HuH-7 (cell line): ENCODE data around the gene RNF175.

Experiments
- DNase-seq: peaks from one replicate; pipeline ENCODE4 v3.0.0; 2011; ENCODE audit warnings: low spot score

The RNF175 gene

GRCh38 chr4:153785910-153786721 is 26.3 kb upstream of the RNF175 start:
- peak; percentile 67 for DNase-seq

GRCh38 chr4:153784166-153784699 is 24.4 kb upstream of the RNF175 start:
- no peak for DNase-seq

GRCh38 chr4:153782581-153782980 is 22.8 kb upstream of the RNF175 start:
- DNase-seq: no peak

- no peak for DNase-seq
Measured at GRCh38 chr4:153781717-153782416, 22.0 kb upstream of the RNF175 start.

- no peak for DNase-seq
Measured at GRCh38 chr4:153781280-153781679, 21.5 kb upstream of the RNF175 start.

GRCh38 chr4:153780876-153781275 is 21.1 kb upstream of the RNF175 start:
- DNase-seq: no peak

GRCh38 chr4:153780221-153780620 is 20.4 kb upstream of the RNF175 start:
- DNase-seq: no peak

- DNase-seq: no peak
Measured at GRCh38 chr4:153778383-153778782, 18.6 kb upstream of the RNF175 start.

GRCh38 chr4:153777421-153777820 is 17.6 kb upstream of the RNF175 start:
- no peak for DNase-seq

GRCh38 chr4:153776601-153777000 is 16.8 kb upstream of the RNF175 start:
- DNase-seq: no peak

- no peak for DNase-seq
Measured at GRCh38 chr4:153773236-153773690, 13.4 kb upstream of the RNF175 start.

- DNase-seq: no peak
Measured at GRCh38 chr4:153771046-153771445, 11.2 kb upstream of the RNF175 start.

- DNase-seq: no peak
Measured at GRCh38 chr4:153766758-153767157, 6.9 kb upstream of the RNF175 start.

GRCh38 chr4:153765894-153766293 is 6.1 kb upstream of the RNF175 start:
- DNase-seq: no peak

- DNase-seq: no peak
Measured at GRCh38 chr4:153764601-153765368, 5.0 kb upstream of the RNF175 start.

GRCh38 chr4:153763404-153763803 is 3.6 kb upstream of the RNF175 start:
- DNase-seq: no peak

GRCh38 chr4:153758688-153759406 is 977 bp downstream of the RNF175 start:
- DNase-seq: no peak

GRCh38 chr4:153758136-153758535 is 1.7 kb downstream of the RNF175 start:
- no peak for DNase-seq

- no peak for DNase-seq
Measured at GRCh38 chr4:153757407-153757806, 2.4 kb downstream of the RNF175 start.

GRCh38 chr4:153755186-153755585 is 4.6 kb downstream of the RNF175 start:
- DNase-seq: no peak

GRCh38 chr4:153750197-153750817 is 9.5 kb downstream of the RNF175 start:
- DNase-seq: peak; percentile 67
